Hematopoietic multipotent progenitor cell treated with erythropoietin and hydrocortisone succinate and interleukin-3 and kit ligand, for 8 days (in vitro differentiated cells): ENCODE data around the gene ERBB2.

ENCODE experiments used
- DNase-seq: peaks from one replicate; pipeline ENCODE4 v3.0.0-alpha.2; 2015

ERBB2 gene

DNA sequence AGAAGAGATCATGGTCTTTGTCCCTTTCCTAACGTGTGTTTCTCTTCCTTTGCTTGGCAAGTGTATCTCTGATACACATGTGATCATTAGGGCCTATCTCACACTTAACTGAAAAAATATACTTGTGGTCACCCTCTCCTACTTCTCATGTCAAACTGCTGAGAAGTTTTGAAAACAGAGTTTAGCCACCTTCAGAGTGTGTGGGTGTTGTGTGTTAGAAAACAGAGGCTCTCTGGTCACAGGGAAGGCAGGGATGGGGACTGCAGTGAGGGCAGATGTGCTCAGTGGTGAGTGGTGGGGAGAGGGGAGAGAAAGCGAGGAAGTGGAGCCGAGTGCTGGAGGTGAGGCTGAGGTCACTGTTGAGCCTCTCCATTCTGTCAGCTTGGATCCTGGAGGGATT is 67.3 kb downstream of the ERBB2 start:
- DNase-seq, result no peak

GRCh38 chr17:39769974-39770587 is 70.2 kb downstream of the ERBB2 start:
- no peak for DNase-seq

- no peak for DNase-seq
Measured at GRCh38 chr17:39772415-39772814, 72.6 kb downstream of the ERBB2 start.

DNA sequence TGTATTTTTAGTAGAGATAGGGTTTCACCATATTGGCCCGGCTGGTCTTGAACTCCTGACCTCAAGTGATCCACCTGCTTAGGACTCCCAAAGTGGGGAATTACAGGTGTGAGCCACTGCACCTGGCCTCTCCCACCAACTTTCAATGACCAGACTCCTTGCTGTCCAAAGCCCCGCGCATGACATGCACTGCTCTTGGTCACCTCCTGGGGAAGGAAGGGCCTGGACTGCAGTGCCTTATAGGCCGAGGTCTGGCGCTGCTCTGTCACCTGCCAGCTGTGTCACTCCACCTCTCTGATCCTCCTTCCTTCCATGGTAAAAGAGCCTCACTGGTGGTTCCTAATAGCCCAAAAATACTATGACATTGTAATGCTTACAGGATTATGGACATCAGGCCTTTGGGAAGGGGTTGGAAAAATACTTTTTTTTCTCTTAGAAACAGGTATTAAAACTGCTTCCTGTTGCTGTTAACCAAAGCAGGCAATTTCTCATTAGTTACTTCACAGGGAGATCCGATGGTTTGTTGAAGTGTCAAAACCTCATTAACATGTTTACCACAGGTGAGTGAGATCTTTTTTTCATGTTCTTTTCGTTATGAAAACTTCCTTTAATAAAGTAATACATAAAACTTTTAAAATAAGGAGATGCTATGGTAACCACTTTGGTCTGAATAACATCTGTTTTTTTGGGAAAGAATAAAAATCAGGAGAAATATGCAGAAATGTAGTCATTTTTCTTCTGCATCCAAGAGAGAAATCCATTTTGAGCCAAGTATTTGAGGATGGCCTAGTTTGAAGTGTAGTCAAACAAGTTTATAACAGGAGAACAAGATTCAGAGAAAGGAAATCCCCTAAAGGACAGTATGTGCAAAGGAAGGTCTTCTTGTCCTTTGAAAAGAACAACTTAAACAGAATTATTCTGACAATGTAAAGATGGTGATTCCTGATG is 73.4 kb downstream of the ERBB2 start:
- DNase-seq, result no peak

DNA sequence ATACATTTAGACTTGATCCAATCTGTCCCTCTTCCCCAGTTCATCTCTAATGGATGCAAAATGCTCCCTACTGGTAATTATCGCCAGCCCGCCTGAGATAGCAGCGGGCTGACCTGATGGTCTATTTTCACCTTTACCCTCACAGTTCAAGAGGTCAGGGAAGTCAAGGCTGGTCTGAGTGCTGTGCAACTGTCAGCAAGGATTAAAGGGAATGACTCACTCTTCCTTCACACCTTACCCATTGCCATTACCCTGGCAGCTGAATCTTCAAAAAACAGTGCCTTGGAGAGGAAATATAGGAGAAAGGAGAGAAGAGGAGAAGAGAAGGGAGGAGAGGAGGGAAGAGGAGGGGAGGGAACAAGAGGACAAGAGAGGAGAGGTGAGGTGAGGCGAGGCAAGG is 74.2 kb downstream of the ERBB2 start:
- DNase-seq, result no peak

GRCh38 chr17:39775031-39775430 is 75.2 kb downstream of the ERBB2 start:
- DNase-seq, result no peak

GRCh38 chr17:39776252-39776651 is 76.4 kb downstream of the ERBB2 start:
- DNase-seq, result no peak

DNA sequence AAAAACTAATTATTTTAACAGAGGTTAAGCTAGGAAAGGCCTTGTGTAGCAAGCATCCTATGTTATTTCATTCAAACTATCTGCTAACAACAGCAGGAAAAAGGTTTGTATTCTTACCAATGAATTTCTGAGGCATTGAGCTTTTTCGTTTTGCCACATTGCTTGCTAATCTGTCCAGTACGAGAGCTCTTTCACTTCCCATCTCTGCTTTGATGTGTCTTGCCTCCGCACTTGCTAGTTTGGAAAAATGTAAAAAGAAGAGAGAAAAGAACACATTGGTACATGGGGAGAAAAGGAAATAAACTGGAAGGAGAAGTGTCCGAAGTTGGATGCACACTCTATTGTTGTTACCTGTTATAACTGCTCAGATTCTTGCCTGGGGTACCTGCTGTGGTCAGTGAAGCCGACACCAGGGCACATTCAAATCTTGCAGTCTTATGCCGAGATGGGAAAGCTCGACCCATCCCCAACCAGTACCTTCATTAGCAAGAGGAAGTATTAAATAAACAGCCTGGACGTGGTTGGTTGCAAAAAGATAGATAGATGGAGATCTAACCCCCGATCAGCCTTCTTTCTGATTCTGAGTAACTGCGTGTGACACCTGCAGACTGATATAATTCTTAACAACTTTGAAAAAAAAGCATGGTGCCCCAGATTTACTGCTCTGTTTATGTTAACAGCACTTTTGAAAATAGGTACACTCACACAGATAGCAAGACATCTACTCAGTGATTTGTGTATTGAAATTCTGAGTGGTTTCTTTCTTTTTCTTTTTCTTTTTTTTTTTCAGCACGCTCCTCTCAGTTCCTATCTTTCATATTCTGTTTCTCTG is 77.9 kb downstream of the ERBB2 start:
- DNase-seq, result no peak
